Spleen (tissue), 7 donors: ENCODE measurements around the gene SHLD1.

Experiments
- CTCF ChIP-seq, 11 experiments: fragments of 200-600 bp in 7 of 11; fragments of 450-650 bp in 4 of 11; sonication (generic) in 4 of 11; IDR thresholded peaks in 8 of 11; conservative IDR thresholded peaks in 3 of 11; 1 replicate in 7 of 11; 2 replicates in 4 of 11; pipeline versions ENCODE4 v1.4.0 to v1.8.0; 2016 to 2021; ENCODE audit warnings: antibody characterized with exemption in 11 of 11, inconsistent platforms in 4 of 11, mild to moderate bottlenecking in 1 of 11
- POLR2A ChIP-seq, 3 donors: fragments of 450-650 bp; IDR thresholded peaks; one replicate each; pipeline ENCODE4 v1.5.1; 2017; ENCODE audit warnings: antibody characterized with exemption in 3 of 3, mild to moderate bottlenecking in 1 of 3
- donor health status: DM: no; HTN: no; CAD: no; lungs with moderate emphysema.
- donor health status: DM: no; HTN: no; CAD: no.
- donor health status: DM: no; HTN: no; CAD: no.

DNA sequence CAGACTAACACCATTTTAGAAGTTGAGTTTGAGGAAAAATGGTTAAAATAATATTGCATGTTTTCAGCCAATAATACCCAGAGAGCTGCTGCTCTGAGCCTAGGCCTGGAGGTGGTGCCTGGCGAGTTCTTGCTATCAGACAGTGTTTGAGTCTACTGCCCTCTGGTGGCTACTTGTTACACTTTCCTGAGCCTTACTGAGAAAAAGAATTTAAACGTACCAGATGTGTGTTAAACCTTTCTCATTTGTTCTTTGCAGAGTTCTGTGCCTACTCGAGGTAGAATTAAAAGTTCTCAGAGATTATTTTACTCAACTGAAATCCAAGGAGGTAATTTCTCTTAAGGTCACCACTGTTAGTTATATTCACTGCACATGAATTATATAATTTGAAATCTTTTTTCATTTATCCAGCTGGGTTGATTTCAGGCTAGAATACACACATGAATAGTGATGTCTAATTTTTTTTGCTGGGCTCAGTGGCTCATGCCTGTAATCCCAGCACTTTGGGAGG, 38.2 kb downstream of the SHLD1 start:
- TF ChIP-seq CTCF (IDR thresholded peaks at IDR 0.05 in 8 of 11, conservative IDR thresholded peaks at IDR 0.05 in 3 of 11) (peak; percentile 69 to 93 (median 87)), POLR2A (IDR thresholded peaks at IDR 0.05) (no peak)
